HEK293 (cell line): ENCODE measurements around the gene FASN.

Source experiments
- CTCF ChIA-PET: fragments of 350-600 bp; formaldehyde crosslinking; extraction: SDS; loops from one replicate; lab custom pipeline; 2021; ENCODE audit warnings: antibody characterized with exemption; lab: Yijun Ruan, JAX
- POLR2A ChIA-PET: fragments of 300-600 bp; formaldehyde crosslinking; extraction: SDS; loops from one replicate; lab custom pipeline; 2020; ENCODE audit warnings: antibody characterized with exemption, inconsistent platforms; lab: Yijun Ruan, JAX
- H3K27ac ChIP-seq: fragments of 200-500 bp; sonication (Bioruptor generic); 2 replicates; pipeline ENCODE4 v1.5.1; 2014; ENCODE audit warnings: low read depth, low read length, control low read depth, inconsistent platforms; ENCODE audit errors: extremely low read depth
- H3K36me3 ChIP-seq, 2 experiments: fragments of 200-500 bp in 1 of 2; sonication (Bioruptor generic) in 1 of 2; 1 replicate in 1 of 2; 2 replicates in 1 of 2; pipeline ENCODE4 v1.5.1; 2014 to 2017; ENCODE audit warnings: inconsistent platforms in 2 of 2, low read length in 2 of 2; ENCODE audit not compliant: control insufficient read depth in 2 of 2, insufficient read depth in 1 of 2
- H3K4me1 ChIP-seq: fragments of 200-500 bp; sonication (Bioruptor generic); 2 replicates; pipeline ENCODE4 v1.5.1; 2014; ENCODE audit warnings: mild to moderate bottlenecking, low read length, inconsistent platforms; ENCODE audit not compliant: control insufficient read depth, insufficient read depth
- H3K4me3 ChIP-seq: 2 replicates; pipeline ENCODE4 v1.5.1; 2011; ENCODE audit warnings: low read depth, mild to moderate bottlenecking, control low read depth, low read length, moderate library complexity
- H3K9me3 ChIP-seq: fragments of 200-500 bp; sonication (Bioruptor generic); 2 replicates; pipeline ENCODE4 v1.5.1; 2014; ENCODE audit warnings: low read depth, low read length, inconsistent platforms; ENCODE audit not compliant: control insufficient read depth, insufficient read depth
- BCL6B ChIP-seq: fragments of 450-650 bp; formaldehyde crosslinking; IDR thresholded peaks from 2 replicates; pipeline ENCODE4 v1.5.1; 2017; ENCODE audit warnings: missing biosample characterization, missing genetic modification characterization
- GLI4 ChIP-seq: fragments of 450-650 bp; formaldehyde crosslinking; IDR thresholded peaks from 2 replicates; pipeline ENCODE4 v1.5.1; 2016; ENCODE audit warnings: missing biosample characterization, missing genetic modification characterization
- GLIS2 ChIP-seq: fragments of 450-650 bp; formaldehyde crosslinking; IDR thresholded peaks from 2 replicates; pipeline ENCODE4 v1.5.1; 2016; ENCODE audit warnings: missing biosample characterization, missing genetic modification characterization
- KLF9 ChIP-seq: fragments of 450-650 bp; formaldehyde crosslinking; IDR thresholded peaks from 2 replicates; pipeline ENCODE4 v1.5.1; 2016; ENCODE audit warnings: missing biosample characterization, missing genetic modification characterization, low read depth
- PRDM4 ChIP-seq: fragments of 450-650 bp; formaldehyde crosslinking; IDR thresholded peaks from 2 replicates; pipeline ENCODE4 v1.5.1; 2017; ENCODE audit warnings: missing biosample characterization, missing genetic modification characterization
- ZBTB8A ChIP-seq: fragments of 450-650 bp; formaldehyde crosslinking; IDR thresholded peaks from 2 replicates; pipeline ENCODE4 v1.5.1; 2016; ENCODE audit warnings: missing biosample characterization, missing genetic modification characterization
- ZIC2 ChIP-seq: fragments of 450-650 bp; formaldehyde crosslinking; IDR thresholded peaks from 2 replicates; pipeline ENCODE4 v1.5.1; 2016; ENCODE audit warnings: missing biosample characterization, missing genetic modification characterization
- ZNF140 ChIP-seq: fragments of 450-650 bp; formaldehyde crosslinking; IDR thresholded peaks from 2 replicates; pipeline ENCODE4 v1.5.1; 2016; ENCODE audit warnings: missing biosample characterization, missing genetic modification characterization
- ZNF362 ChIP-seq: fragments of 450-650 bp; formaldehyde crosslinking; IDR thresholded peaks from 2 replicates; pipeline ENCODE4 v1.5.1; 2016; ENCODE audit warnings: missing biosample characterization, missing genetic modification characterization
- ZNF423 ChIP-seq: fragments of 450-650 bp; formaldehyde crosslinking; IDR thresholded peaks from 2 replicates; pipeline ENCODE4 v1.5.1; 2016; ENCODE audit warnings: missing biosample characterization, missing genetic modification characterization
- ZNF561 ChIP-seq: fragments of 450-650 bp; IDR thresholded peaks from 2 replicates; pipeline ENCODE4 v1.5.1; 2018; ENCODE audit warnings: missing biosample characterization, missing genetic modification characterization, borderline replicate concordance
- ZNF645 ChIP-seq: fragments of 450-650 bp; formaldehyde crosslinking; IDR thresholded peaks from 2 replicates; pipeline ENCODE4; 2016; ENCODE audit warnings: missing biosample characterization, missing genetic modification characterization
- ZNF692 ChIP-seq: fragments of 450-650 bp; formaldehyde crosslinking; IDR thresholded peaks from 2 replicates; pipeline ENCODE4 v1.5.1; 2016; ENCODE audit warnings: missing biosample characterization, missing genetic modification characterization
- ZNF830 ChIP-seq: fragments of 450-650 bp; IDR thresholded peaks from 2 replicates; pipeline ENCODE4 v1.5.0; 2018; ENCODE audit warnings: missing biosample characterization, missing genetic modification characterization, low read depth, mild to moderate bottlenecking, moderate library complexity
- ZSCAN5A ChIP-seq: fragments of 450-650 bp; formaldehyde crosslinking; IDR thresholded peaks from 2 replicates; pipeline ENCODE4 v1.5.1; 2016; ENCODE audit warnings: missing biosample characterization, missing genetic modification characterization
- ZXDB ChIP-seq: fragments of 450-650 bp; formaldehyde crosslinking; IDR thresholded peaks from 2 replicates; pipeline ENCODE4 v1.5.1; 2016; ENCODE audit warnings: missing biosample characterization, missing genetic modification characterization

The FASN gene

GRCh38 chr17:82105882-82106687 is 8.0 kb upstream of the FASN start (continued):
- TF ChIP-seq ZNF692, result peak; percentile 98

GRCh38 chr17:82105417-82105881 is 7.4 kb upstream of the FASN start:
- Histone ChIP-seq H3K36me3 (peaks cover 0 to 3% of the 10 kb centered on the region in 2 experiments; a peak in 2 of 3 replicates), H3K4me1 (peaks cover 10% of the 10 kb centered on the region), H3K27ac (peak overlapping the region; percentile 64), H3K9me3 (no peaks in the 10 kb centered on the region), H3K4me3 (no peak overlapping the region)
- TF ChIP-seq ZNF645 (tag by site-specific recombination) (no peak), KLF9 (peak; percentile 43; the same call in 1 of the 2 replicates), GLIS2 (peak; percentile 57; the same call in 1 of the 2 replicates), ZIC2 (peak; percentile 92)
- ChIA-PET POLR2A (interaction anchor here (1.0 to 2.8 kb wide), 6 partner anchors 7 to 75 kb away, joined by 4 to 14 read pairs (median 4); partner anchors contain the start of genes FASN and RAC3), CTCF (interaction anchor here (0.5 to 1.2 kb wide), 8 partner anchors 9 to 804 kb away, joined by 3 to 13 read pairs (median 4); no protein-coding TSS in a partner anchor)

- peak; percentile 46 for TF ChIP-seq ZBTB8A (tag by site-specific recombination)
- TF ChIP-seq ZNF692, result no peak
- 0 out of 2 replicates have a peak, but pooled peaks have one; percentile 8 for TF ChIP-seq PRDM4 (tag by site-specific recombination)
- no peak for TF ChIP-seq ZXDB
- no peak for TF ChIP-seq BCL6B
- no peak for TF ChIP-seq ZNF362 (tag by site-specific recombination)
- no peak for TF ChIP-seq ZNF140
- no peak for TF ChIP-seq GLI4 (tag by site-specific recombination)
- TF ChIP-seq ZSCAN5A (tag by site-specific recombination), result no peak
- no peak for TF ChIP-seq ZNF561 (tag by site-specific recombination)
- no peak for TF ChIP-seq ZNF830
- TF ChIP-seq ZNF423 (tag by site-specific recombination), result peak; percentile 5; the same call in 1 of the 2 replicates
- H3K27ac ChIP-seq, result peak overlapping the region; percentile 34; the same call in 1 of the 2 replicates
- H3K36me3 ChIP-seq, result peaks cover 0 to 3% of the 10 kb centered on the region in 2 experiments; a peak in 2 of 3 replicates
- ChIA-PET POLR2A (interaction anchor here (0.6 to 2.8 kb wide), 4 partner anchors 23 to 289 kb away, joined by 3 to 14 read pairs (median 4); partner anchors contain the start of gene RAC3), CTCF (interaction anchor here (0.6 kb wide), 2 partner anchors 40 to 163 kb away, joined by 3 read pairs; no protein-coding TSS in a partner anchor)
- H3K4me3 ChIP-seq, result no peak overlapping the region
- H3K9me3 ChIP-seq, result no peaks in the 10 kb centered on the region
- peaks cover 10% of the 10 kb centered on the region for H3K4me1 ChIP-seq
Observed at GRCh38 chr17:82104797-82105416, 6.9 kb upstream of the FASN start.
